GM23248 (cell line): Measurements from ENCODE around the gene MARS1. TPM values are rescaled to one million over a fixed set of nuclear protein-coding genes. Genes with fewer than 3 reads are reported as not detected.

Experiments used
- DNase-seq: peaks from one replicate; pipeline ENCODE4 v3.0.0-alpha.2; 2015
- H2AFZ ChIP-seq: fragments of 200-600 bp; sonication (generic); 2 replicates; pipeline ENCODE4 v1.6.1; 2016; ENCODE audit warnings: antibody characterized with exemption
- H3F3A ChIP-seq: fragments of 200-600 bp; sonication (generic); 2 replicates; pipeline ENCODE4 v1.6.1; 2016; ENCODE audit warnings: mild to moderate bottlenecking, antibody characterized with exemption, mixed run types; ENCODE audit not compliant: insufficient read depth
- H3K27ac ChIP-seq: fragments of 200-600 bp; sonication (generic); 2 replicates; pipeline ENCODE4 v1.5.1; 2016; ENCODE audit warnings: mild to moderate bottlenecking
- H3K27me3 ChIP-seq: fragments of 200-600 bp; sonication (generic); replicated peaks from 2 replicates; pipeline ENCODE4 v1.6.1; 2016; ENCODE audit warnings: mild to moderate bottlenecking; ENCODE audit not compliant: insufficient read depth
- H3K36me3 ChIP-seq: fragments of 200-600 bp; sonication (generic); 2 replicates; pipeline ENCODE4 v1.6.1; 2016; ENCODE audit warnings: low read depth, mild to moderate bottlenecking
- H3K4me1 ChIP-seq: fragments of 200-600 bp; sonication (generic); 2 replicates; pipeline ENCODE4 v1.6.1; 2016; ENCODE audit warnings: mild to moderate bottlenecking; ENCODE audit not compliant: insufficient read depth
- H3K4me2 ChIP-seq: fragments of 200-600 bp; sonication (generic); one replicate; pipeline ENCODE4 v1.6.1; 2016; ENCODE audit warnings: mild to moderate bottlenecking; ENCODE audit not compliant: unreplicated experiment
- H3K4me3 ChIP-seq: fragments of 200-600 bp; sonication (generic); 2 replicates; pipeline ENCODE4 v1.5.1; 2016; ENCODE audit warnings: mild to moderate bottlenecking
- H3K79me2 ChIP-seq: fragments of 200-600 bp; sonication (generic); 2 replicates; pipeline ENCODE4 v1.6.1; 2016; ENCODE audit warnings: mild to moderate bottlenecking; ENCODE audit not compliant: insufficient read depth
- H3K9ac ChIP-seq: fragments of 200-600 bp; sonication (generic); 2 replicates; pipeline ENCODE4 v1.6.1; 2016; ENCODE audit warnings: mild to moderate bottlenecking
- H3K9me2 ChIP-seq: fragments of 200-600 bp; sonication (generic); 2 replicates; pipeline ENCODE4 v1.6.1; 2016; ENCODE audit warnings: mixed run types, mild to moderate bottlenecking, moderate library complexity; ENCODE audit not compliant: insufficient read depth
- H3K9me3 ChIP-seq: fragments of 200-600 bp; sonication (generic); one replicate; pipeline ENCODE4 v1.6.1; 2017; ENCODE audit warnings: low read depth
- H4K20me1 ChIP-seq: fragments of 200-600 bp; sonication (generic); 2 replicates; pipeline ENCODE4 v1.6.0; 2016; ENCODE audit not compliant: insufficient read depth
- EZH2 ChIP-seq: fragments of 200-600 bp; sonication (generic); IDR thresholded peaks from 2 replicates; pipeline ENCODE4 v1.6.1; 2018; ENCODE audit warnings: antibody characterized with exemption, mild to moderate bottlenecking; ENCODE audit not compliant: insufficient read depth, poor library complexity, severe bottlenecking
- EZH2phosphoT487 ChIP-seq: fragments of 200-600 bp; sonication (generic); IDR thresholded peaks from 2 replicates; pipeline ENCODE4 v1.6.1; 2018; ENCODE audit warnings: antibody characterized with exemption, moderate library complexity, mild to moderate bottlenecking, low read depth; ENCODE audit not compliant: insufficient read depth
- WGBS, 2 experiments: methylation state at CpG; one replicate each; pipeline ENCODE4 v1.1.6; 2015 to 2017; ENCODE audit warnings: low lambda C conversion rate in 2 of 2, low coverage in 1 of 2; ENCODE audit errors: missing lambda C conversion rate in 2 of 2; 5-methylcytosine and 5-hydroxymethylcytosine counted together
- in situ Hi-C: fragments of 300-500 bp; cut with MboI; formaldehyde crosslinking; loops from 2 replicates; pipeline ENCODE4 v1.15.0; 2020
- polyA plus RNA-seq: library from polyadenylated mRNA; unstranded; fragments of >200 nt; fragmentation: Nextera tagmentation; extraction: Ambion mirVana; gene quantifications from 2 replicates; pipeline ENCODE4 v1.2.1, GENCODE V29; 2016
- total RNA-seq: library from RNA; depleted of rRNA; stranded (reverse); fragments of >200 nt; shearing (Covaris generic); gene quantifications from 2 replicates; pipeline ENCODE4 v1.2.3, GENCODE V29; 2014

MARS1 gene
- total and polyA plus RNA-seq, 2 experiments from 2014 or later = 184 to 272 TPM

GRCh38 chr12:57455374-57456144 is 32.3 kb upstream of the MARS1 start:
- Histone ChIP-seq H3K79me2 (no peaks in the 10 kb centered on the region), H3K27me3 (no peaks in the 10 kb centered on the region), H3F3A (peaks cover 14% of the 10 kb centered on the region), H3K4me3 (no peak overlapping the region), H3K4me1 (peaks cover 42% of the 10 kb centered on the region), H4K20me1 (no peaks in the 10 kb centered on the region), H3K4me2 (no peak overlapping the region), H3K27ac (no peak overlapping the region), H3K9me2 (no peaks in the 10 kb centered on the region), H3K9ac (no peak overlapping the region), H3K9me3 (no peaks in the 10 kb centered on the region), H2AFZ (no peak overlapping the region), H3K36me3 (no peaks in the 10 kb centered on the region)
- TF ChIP-seq EZH2 (no peak), EZH2phosphoT487 (no peak)
- DNase-seq = no peak
- 38 to 39% methylated on average over 10 of the region's 10 CpGs for WGBS, 2 experiments
- in situ Hi-C loops = no loop called here

- in situ Hi-C loops = no loop called here
- 43 to 46% methylated on average over 15 of the region's 15 CpGs for WGBS, 2 experiments
These were observed 31.6 kb upstream of the MARS1 start for GRCh38 chr12:57456145-57456700.

GRCh38 chr12:57456737-57457490 is 31.0 kb upstream of the MARS1 start:
- Histone ChIP-seq H3K27me3 (no peaks in the 10 kb centered on the region), H3F3A (peaks cover 11% of the 10 kb centered on the region), H3K4me1 (peaks cover 29% of the 10 kb centered on the region), H3K9ac (no peak overlapping the region), H3K36me3 (no peaks in the 10 kb centered on the region), H3K4me3 (no peak overlapping the region), H4K20me1 (no peaks in the 10 kb centered on the region), H3K9me2 (no peaks in the 10 kb centered on the region), H3K9me3 (no peaks in the 10 kb centered on the region), H3K27ac (no peak overlapping the region), H2AFZ (no peak overlapping the region), H3K4me2 (no peak overlapping the region), H3K79me2 (no peaks in the 10 kb centered on the region)
- WGBS, 2 experiments = 73 to 77% methylated on average over 6 of the region's 6 CpGs
- in situ Hi-C loops = no loop called here
- TF ChIP-seq EZH2 (no peak), EZH2phosphoT487 (no peak)
- DNase-seq = no peak

More at GRCh38 chr12:57456145-57456700, 31.6 kb upstream of the MARS1 start:
- no peaks in the 10 kb centered on the region for H3K9me2 ChIP-seq
- H2AFZ ChIP-seq = no peak overlapping the region
- H3K79me2 ChIP-seq = no peaks in the 10 kb centered on the region
- H3K4me3 ChIP-seq = no peak overlapping the region
- no peaks in the 10 kb centered on the region for H3K36me3 ChIP-seq
- TF ChIP-seq EZH2phosphoT487 (no peak), EZH2 (no peak)
- H3F3A ChIP-seq = peaks cover 14% of the 10 kb centered on the region
- no peaks in the 10 kb centered on the region for H3K27me3 ChIP-seq
- no peak overlapping the region for H3K9ac ChIP-seq
- peaks cover 36% of the 10 kb centered on the region for H3K4me1 ChIP-seq
- no peaks in the 10 kb centered on the region for H3K9me3 ChIP-seq
- no peaks in the 10 kb centered on the region for H4K20me1 ChIP-seq
- H3K4me2 ChIP-seq = no peak overlapping the region
- H3K27ac ChIP-seq = no peak overlapping the region
- peak; percentile 55 for DNase-seq

- no peak for DNase-seq
- in situ Hi-C loops = no loop called here
- H3K79me2 ChIP-seq = no peaks in the 10 kb centered on the region
- peak overlapping the region; percentile 74 for H3K9ac ChIP-seq
- H3K36me3 ChIP-seq = no peaks in the 10 kb centered on the region
- peak overlapping the region; percentile 81 for H3K4me3 ChIP-seq
- 33 to 38% methylated on average over 3 of the region's 3 CpGs for WGBS, 2 experiments
- peak overlapping the region; percentile 55 for H3K27ac ChIP-seq
- peak overlapping the region; percentile 91 for H3K4me2 ChIP-seq
- TF ChIP-seq EZH2 (no peak), EZH2phosphoT487 (no peak)
- no peaks in the 10 kb centered on the region for H3K27me3 ChIP-seq
- H4K20me1 ChIP-seq = no peaks in the 10 kb centered on the region
- peaks cover 3% of the 10 kb centered on the region; the same call in 1 of the 2 replicates for H3F3A ChIP-seq
- no peaks in the 10 kb centered on the region for H3K9me3 ChIP-seq
- H2AFZ ChIP-seq = peak overlapping the region; percentile 96
- H3K4me1 ChIP-seq = peaks cover 20% of the 10 kb centered on the region
- H3K9me2 ChIP-seq = no peaks in the 10 kb centered on the region
These were observed 29.2 kb upstream of the MARS1 start for GRCh38 chr12:57458665-57459054.
